Skin epidermis (tissue), 12 donors: ENCODE results near the gene ZNF70.

ENCODE experiments used
- H3K27ac ChIP-seq, 21 experiments: fragments of 200-600 bp; sonication (generic) in 11 of 21; one replicate each; pipeline ENCODE4 v1.5.0; 2020; ENCODE audit warnings: mild to moderate bottlenecking in 3 of 21, inconsistent platforms in 2 of 21, moderate library complexity in 2 of 21
- H3K4me3 ChIP-seq, 7 experiments: fragments of 200-600 bp; sonication (generic) in 2 of 7; one replicate each; pipeline ENCODE4 v1.5.0; 2020; ENCODE audit warnings: inconsistent platforms in 2 of 7, mild to moderate bottlenecking in 2 of 7, moderate library complexity in 1 of 7

The ZNF70 gene

GRCh38 chr22:23763954-23764353, 13.0 kb upstream of the ZNF70 start:
- peak overlapping the region in 1 of 21 experiments; percentile 39 for H3K27ac ChIP-seq

GRCh38 chr22:23763579-23763945, 12.7 kb upstream of the ZNF70 start:
- Histone ChIP-seq H3K4me3 (peak overlapping the region in 4 of 7 experiments; percentile 2 to 22 (median 16)), H3K27ac (peak overlapping the region in 2 of 21 experiments; percentile 41 to 55)

More at GRCh38 chr22:23763954-23764353, 13.0 kb upstream of the ZNF70 start:
- H3K4me3 ChIP-seq, result no peak overlapping the region

- H3K27ac ChIP-seq, result peak within 1 kb of the TSS in 3 of 21 experiments; percentile 18 to 55 (median 41)
- peak within 1 kb of the TSS in 4 of 7 experiments; percentile 2 to 22 (median 16) for H3K4me3 ChIP-seq
Measured at GRCh38 chr22:23762842-23763578, 12.1 kb upstream of the ZNF70 start, which contains the start of gene C22orf15. C22orf15 (plus strand) TSS chr22:23762990; CDS start chr22:23763307, 317 bp downstream.

- Histone ChIP-seq H3K27ac (no peak overlapping the region), H3K4me3 (no peak overlapping the region)
Measured at GRCh38 chr22:23760056-23760455, 9.1 kb upstream of the ZNF70 start.

GRCh38 chr22:23759566-23759965, 8.7 kb upstream of the ZNF70 start:
- Histone ChIP-seq H3K27ac (no peak overlapping the region), H3K4me3 (no peak overlapping the region)

- Histone ChIP-seq H3K4me3 (no peak overlapping the region), H3K27ac (no peak overlapping the region)
Measured at GRCh38 chr22:23756891-23757290, 6.0 kb upstream of the ZNF70 start.

GRCh38 chr22:23755711-23756110, 4.8 kb upstream of the ZNF70 start:
- Histone ChIP-seq H3K27ac (no peak overlapping the region), H3K4me3 (no peak overlapping the region)

- Histone ChIP-seq H3K4me3 (no peak overlapping the region), H3K27ac (no peak overlapping the region)
Measured at GRCh38 chr22:23754980-23755636, 4.2 kb upstream of the ZNF70 start.

GRCh38 chr22:23754220-23754919, 3.5 kb upstream of the ZNF70 start, which contains the start of gene VPREB3:
VPREB3 (minus strand) TSS chr22:23754425; CDS start chr22:23754363, 62 bp downstream.
- no peak within 1 kb of the TSS for H3K4me3 ChIP-seq
- H3K27ac ChIP-seq, result peak within 1 kb of the TSS in 1 of 21 experiments; percentile 34

- Histone ChIP-seq H3K4me3 (no peak overlapping the region), H3K27ac (peak overlapping the region in 1 of 21 experiments; percentile 34)
Measured at GRCh38 chr22:23753385-23753784, 2.5 kb upstream of the ZNF70 start.

- H3K4me3 ChIP-seq, result no peak overlapping the region
- H3K27ac ChIP-seq, result peak overlapping the region in 1 of 21 experiments; percentile 92
Measured at GRCh38 chr22:23752750-23753149, 1.8 kb upstream of the ZNF70 start.

- Histone ChIP-seq H3K27ac (peak overlapping the region in 1 of 21 experiments; percentile 92), H3K4me3 (no peak overlapping the region)
Measured at GRCh38 chr22:23752090-23752691, 1.3 kb upstream of the ZNF70 start.

GRCh38 chr22:23751441-23751996, 607 bp upstream of the ZNF70 start:
- peak overlapping the region; percentile 67 to 95 (median 90) for H3K27ac ChIP-seq
- peak overlapping the region; percentile 43 to 78 (median 62) for H3K4me3 ChIP-seq

GRCh38 chr22:23750367-23750713, 572 bp downstream of the ZNF70 start:
- peak overlapping the region; percentile 43 to 78 (median 62) for H3K4me3 ChIP-seq
- peak overlapping the region in 19 of 21 experiments; percentile 32 to 95 (median 90) for H3K27ac ChIP-seq

GRCh38 chr22:23749841-23750301, 1.0 kb downstream of the ZNF70 start:
- Histone ChIP-seq H3K27ac (peak overlapping the region in 5 of 21 experiments; percentile 73 to 92 (median 92)), H3K4me3 (peak overlapping the region in 3 of 7 experiments; percentile 71 to 78 (median 71))

- Histone ChIP-seq H3K27ac (no peak overlapping the region), H3K4me3 (no peak overlapping the region)
Measured at GRCh38 chr22:23745791-23746190, 5.1 kb downstream of the ZNF70 start.

GRCh38 chr22:23744485-23744884, 6.4 kb downstream of the ZNF70 start:
- Histone ChIP-seq H3K4me3 (no peak overlapping the region), H3K27ac (no peak overlapping the region)

GRCh38 chr22:23744001-23744400, 6.9 kb downstream of the ZNF70 start:
- H3K27ac ChIP-seq, result no peak overlapping the region

GRCh38 chr22:23743303-23743705, 7.6 kb downstream of the ZNF70 start:
- Histone ChIP-seq H3K27ac (no peak overlapping the region), H3K4me3 (no peak overlapping the region)

More at GRCh38 chr22:23744001-23744400, 6.9 kb downstream of the ZNF70 start:
- no peak overlapping the region for H3K4me3 ChIP-seq
